ENCODE data around the gene DIO1. TPM values are rescaled to one million over a fixed set of nuclear protein-coding genes. Genes with fewer than 3 reads are reported as not detected.

Gene DIO1
- polyA plus RNA-seq, 1 of the 3 experiments (the other 2 are of a cell fraction) = not detected

GRCh38 chr1:53936430-53936829, 42.4 kb downstream of the DIO1 start (continued):
- TF ChIP-seq, protein P1, sequence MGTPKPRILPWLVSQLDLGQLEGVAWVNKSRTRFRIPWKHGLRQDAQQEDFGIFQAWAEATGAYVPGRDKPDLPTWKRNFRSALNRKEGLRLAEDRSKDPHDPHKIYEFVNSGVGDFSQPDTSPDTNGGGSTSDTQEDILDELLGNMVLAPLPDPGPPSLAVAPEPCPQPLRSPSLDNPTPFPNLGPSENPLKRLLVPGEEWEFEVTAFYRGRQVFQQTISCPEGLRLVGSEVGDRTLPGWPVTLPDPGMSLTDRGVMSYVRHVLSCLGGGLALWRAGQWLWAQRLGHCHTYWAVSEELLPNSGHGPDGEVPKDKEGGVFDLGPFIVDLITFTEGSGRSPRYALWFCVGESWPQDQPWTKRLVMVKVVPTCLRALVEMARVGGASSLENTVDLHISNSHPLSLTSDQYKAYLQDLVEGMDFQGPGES (IDR thresholded peaks at IDR 0.05; ENCODE audit: low read depth, low read length) = no peak
- TF ChIP-seq TAF1 (IDR thresholded peaks at IDR 0.05; ENCODE audit: borderline replicate concordance, low read depth, low read length) = no peak

GRCh38 chr1:53938136-53938830, 44.3 kb downstream of the DIO1 start:
- H3K4me3 ChIP-seq (ENCODE audit: low read depth in 2 of 2, low read length in 1 of 2) = no peak overlapping the region
- POLR2A ChIA-PET = no interaction called here
- 98% methylated on average over 4 of the region's 4 CpGs for WGBS (ENCODE audit: low lambda C conversion rate)
- H3K9me2 ChIP-seq = no peaks in the 10 kb centered on the region
- H3K9ac ChIP-seq = no peak overlapping the region
- no peak overlapping the region for H3K4me2 ChIP-seq
- no peak overlapping the region for H2AFZ ChIP-seq (ENCODE audit: low read depth)
- H4K20me1 ChIP-seq (ENCODE audit: insufficient read depth) = no peaks in the 10 kb centered on the region
- no peaks in the 10 kb centered on the region; a peak in 1 of 4 replicates for H3K4me1 ChIP-seq (ENCODE audit: control insufficient read depth in 1 of 2, insufficient read depth in 2 of 2, low read depth in 1 of 2, low read length in 1 of 2)
- H3K36me3 ChIP-seq (replicated peaks in 1 of 2; ENCODE audit: control insufficient read depth in 1 of 2, insufficient read depth in 2 of 2, low read length in 1 of 2) = peaks cover 14 to 60% of the 10 kb centered on the region in 2 experiments
- H3K9me3 ChIP-seq = peaks cover 13% of the 10 kb centered on the region; the same call in 1 of the 2 replicates
- TF ChIP-seq FOXJ3 (CRISPR knock-in tag; IDR thresholded peaks at IDR 0.05) (no peak), RFX5 (IDR thresholded peaks at IDR 0.05; ENCODE audit: low read length) (no peak), YY1 (IDR thresholded peaks at IDR 0.05; ENCODE audit: low read depth) (no peak), EP300 (IDR thresholded peaks at IDR 0.05; ENCODE audit: borderline replicate concordance in 1 of 2, low read depth in 1 of 2, low read length in 1 of 2) (no peak), GABPA (IDR thresholded peaks at IDR 0.05; ENCODE audit: low read depth) (no peak), GATA2 (CRISPR knock-in tag; IDR thresholded peaks at IDR 0.05) (no peak), SIN3A (IDR thresholded peaks at IDR 0.05; ENCODE audit: borderline replicate concordance, low read depth, low read length) (no peak)
- H3K27me3 ChIP-seq (ENCODE audit: insufficient read depth) = no peaks in the 10 kb centered on the region
- no peak overlapping the region for H3K27ac ChIP-seq (ENCODE audit: low read depth in 2 of 2, low read length in 1 of 2)
- no peak for DNase-seq
- H3F3A ChIP-seq (replicated peaks; ENCODE audit: insufficient read depth) = no peaks in the 10 kb centered on the region
- CTCF ChIA-PET = interaction anchor here (1.4 kb wide), 1 partner anchor 11 kb away, joined by 5 read pairs; no protein-coding TSS in a partner anchor
- peaks cover 44% of the 10 kb centered on the region for H3K79me2 ChIP-seq (ENCODE audit: insufficient read depth)

DNA sequence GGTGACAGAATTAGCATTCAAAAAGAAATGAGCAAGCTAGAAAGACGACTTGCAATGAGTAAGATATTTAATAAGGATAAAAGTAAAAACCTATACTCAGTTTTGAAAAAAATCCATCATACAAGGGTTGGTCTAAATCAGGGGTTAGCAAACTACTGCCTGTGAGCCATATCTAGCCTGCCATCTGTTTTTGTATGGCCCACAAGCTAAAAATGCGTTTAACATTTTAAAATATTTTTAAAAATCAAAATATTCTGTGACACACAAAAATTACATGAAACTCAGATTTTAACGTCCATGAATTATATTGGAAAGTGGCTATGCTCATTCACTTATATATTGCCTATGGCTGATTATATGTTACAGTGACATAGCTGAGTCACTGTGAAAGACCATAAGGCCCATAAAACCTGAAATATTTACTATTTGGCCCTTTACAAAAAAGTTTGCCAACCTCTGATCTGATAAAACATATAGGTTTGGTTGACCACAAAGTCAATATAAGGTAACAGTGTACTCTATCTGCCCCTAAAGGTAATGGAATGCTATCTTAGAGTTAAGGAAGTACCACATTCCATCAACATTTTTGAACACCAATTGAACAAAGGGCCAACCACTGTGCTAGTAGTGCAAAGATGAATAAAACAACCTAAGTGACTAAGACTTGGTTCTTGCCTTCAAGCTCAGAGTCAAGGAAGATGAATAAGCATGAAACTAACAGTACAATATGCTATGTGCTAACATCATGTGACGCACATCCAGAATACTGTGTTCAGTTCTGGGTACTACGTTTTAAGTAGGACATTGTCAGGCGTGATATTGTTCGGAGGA, 48.4 kb downstream of the DIO1 start:
- WGBS (ENCODE audit: low lambda C conversion rate) = 95% methylated on average over 7 of the region's 7 CpGs
- Histone ChIP-seq H3F3A (replicated peaks; ENCODE audit: insufficient read depth) (no peaks in the 10 kb centered on the region), H4K20me1 (ENCODE audit: insufficient read depth) (no peaks in the 10 kb centered on the region), H3K79me2 (ENCODE audit: insufficient read depth) (peaks cover 58% of the 10 kb centered on the region), H3K4me1 (ENCODE audit: control insufficient read depth in 1 of 2, insufficient read depth in 2 of 2, low read depth in 1 of 2, low read length in 1 of 2) (peaks cover 0 to 13% of the 10 kb centered on the region in 2 experiments; a peak in 2 of 4 replicates), H3K4me2 (no peak overlapping the region), H3K9me3 (no peaks in the 10 kb centered on the region), H3K9ac (no peak overlapping the region), H3K27ac (ENCODE audit: low read depth in 2 of 2, low read length in 1 of 2) (no peak overlapping the region), H3K36me3 (replicated peaks in 1 of 2; ENCODE audit: control insufficient read depth in 1 of 2, insufficient read depth in 2 of 2, low read length in 1 of 2) (peaks cover 14 to 19% of the 10 kb centered on the region in 2 experiments), H2AFZ (ENCODE audit: low read depth) (no peak overlapping the region), H3K9me2 (no peaks in the 10 kb centered on the region), H3K27me3 (ENCODE audit: insufficient read depth) (no peaks in the 10 kb centered on the region), H3K4me3 (ENCODE audit: low read depth in 2 of 2, low read length in 1 of 2) (no peak overlapping the region)
- CTCF ChIA-PET = interaction anchor here (1.0 kb wide), 1 partner anchor 64 kb away, joined by 4 read pairs; no protein-coding TSS in a partner anchor
- no peak for DNase-seq
- POLR2A ChIA-PET = no interaction called here
- TF ChIP-seq SIN3A (IDR thresholded peaks at IDR 0.05; ENCODE audit: borderline replicate concordance, low read depth, low read length) (no peak), EZH2phosphoT487 (IDR thresholded peaks at IDR 0.05; ENCODE audit: borderline replicate concordance, low read depth) (no peak), RCOR1 (IDR thresholded peaks at IDR 0.05; ENCODE audit: low read length) (no peak), GATA2 (CRISPR knock-in tag; IDR thresholded peaks at IDR 0.05) (no peak), RXRA (IDR thresholded peaks at IDR 0.05; ENCODE audit: borderline replicate concordance, low read depth) (no peak), FOXM1 (IDR thresholded peaks at IDR 0.05; ENCODE audit: low read depth) (no peak), ELF1 (IDR thresholded peaks at IDR 0.05) (no peak), REST (IDR thresholded peaks at IDR 0.05; ENCODE audit: low read depth, low read length) (no peak), NFIC (IDR thresholded peaks at IDR 0.05; ENCODE audit: borderline replicate concordance) (no peak)
- TF ChIP-seq, protein P2, sequence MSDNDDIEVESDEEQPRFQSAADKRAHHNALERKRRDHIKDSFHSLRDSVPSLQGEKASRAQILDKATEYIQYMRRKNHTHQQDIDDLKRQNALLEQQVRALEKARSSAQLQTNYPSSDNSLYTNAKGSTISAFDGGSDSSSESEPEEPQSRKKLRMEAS (IDR thresholded peaks at IDR 0.05; ENCODE audit: low read depth) = no peak

Measured in SK-N-SH (cell line).